C4-2B (cell line): ENCODE measurements around the gene LRFN2.

ENCODE experiments used
- H3K27ac ChIP-seq: fragments of 450-650 bp; 2 replicates; pipeline ENCODE4 v1.5.1; 2017
- ZFX ChIP-seq: fragments of 450-650 bp; IDR thresholded peaks from 2 replicates; pipeline ENCODE4 v1.6.1; 2017
- TF ChIP-seq, protein P1 (sequence below): fragments of 450-650 bp; conservative IDR thresholded peaks from 2 replicates; pipeline ENCODE4 v1.5.1; 2017; ENCODE audit warnings: mild to moderate bottlenecking

The LRFN2 gene

DNA sequence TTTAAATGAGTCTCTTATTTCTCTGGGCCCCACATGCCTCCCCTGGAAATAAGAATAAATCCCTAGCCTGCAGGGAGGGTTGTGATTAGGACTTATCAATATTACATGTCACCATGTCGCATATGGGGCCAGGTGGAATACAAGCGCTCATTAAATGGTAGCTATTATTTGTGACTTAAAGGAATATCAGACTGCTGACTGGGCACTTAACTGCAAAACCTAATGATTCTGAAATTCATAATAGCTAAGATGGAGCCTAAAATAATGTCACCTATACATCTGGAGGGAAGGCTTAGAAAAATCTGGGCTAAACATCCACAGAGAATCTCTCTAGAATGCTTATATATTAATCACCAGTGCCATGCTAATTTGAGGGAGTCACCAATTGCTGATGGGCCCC lies 106.5 kb downstream of the LRFN2 start:
- TF ChIP-seq ZFX = no peak
- TF ChIP-seq, protein P1, sequence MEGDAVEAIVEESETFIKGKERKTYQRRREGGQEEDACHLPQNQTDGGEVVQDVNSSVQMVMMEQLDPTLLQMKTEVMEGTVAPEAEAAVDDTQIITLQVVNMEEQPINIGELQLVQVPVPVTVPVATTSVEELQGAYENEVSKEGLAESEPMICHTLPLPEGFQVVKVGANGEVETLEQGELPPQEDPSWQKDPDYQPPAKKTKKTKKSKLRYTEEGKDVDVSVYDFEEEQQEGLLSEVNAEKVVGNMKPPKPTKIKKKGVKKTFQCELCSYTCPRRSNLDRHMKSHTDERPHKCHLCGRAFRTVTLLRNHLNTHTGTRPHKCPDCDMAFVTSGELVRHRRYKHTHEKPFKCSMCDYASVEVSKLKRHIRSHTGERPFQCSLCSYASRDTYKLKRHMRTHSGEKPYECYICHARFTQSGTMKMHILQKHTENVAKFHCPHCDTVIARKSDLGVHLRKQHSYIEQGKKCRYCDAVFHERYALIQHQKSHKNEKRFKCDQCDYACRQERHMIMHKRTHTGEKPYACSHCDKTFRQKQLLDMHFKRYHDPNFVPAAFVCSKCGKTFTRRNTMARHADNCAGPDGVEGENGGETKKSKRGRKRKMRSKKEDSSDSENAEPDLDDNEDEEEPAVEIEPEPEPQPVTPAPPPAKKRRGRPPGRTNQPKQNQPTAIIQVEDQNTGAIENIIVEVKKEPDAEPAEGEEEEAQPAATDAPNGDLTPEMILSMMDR = no peak
- H3K27ac ChIP-seq = no peak overlapping the region

DNA sequence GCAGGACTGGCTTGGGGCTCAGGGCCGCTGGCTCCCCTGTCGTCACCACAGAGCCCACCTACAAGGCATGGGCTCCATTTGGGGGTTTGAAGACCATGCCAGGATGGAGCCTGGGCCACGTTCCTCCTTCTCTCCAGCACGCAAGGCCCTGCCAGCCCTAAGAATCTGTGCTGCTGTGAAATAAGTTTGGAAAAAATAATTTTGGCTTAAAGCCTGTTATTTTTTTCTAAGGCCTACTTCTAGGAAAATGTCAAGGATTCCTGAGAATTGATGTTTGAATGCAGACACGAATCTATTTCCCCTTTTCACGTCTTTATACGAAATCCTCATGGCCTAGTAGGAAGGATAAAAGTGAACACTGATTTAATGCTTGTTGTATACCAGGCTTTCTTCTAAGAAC lies 107.5 kb downstream of the LRFN2 start:
- no peak for TF ChIP-seq ZFX
- TF ChIP-seq, protein P1 = no peak
- no peak overlapping the region for H3K27ac ChIP-seq

DNA sequence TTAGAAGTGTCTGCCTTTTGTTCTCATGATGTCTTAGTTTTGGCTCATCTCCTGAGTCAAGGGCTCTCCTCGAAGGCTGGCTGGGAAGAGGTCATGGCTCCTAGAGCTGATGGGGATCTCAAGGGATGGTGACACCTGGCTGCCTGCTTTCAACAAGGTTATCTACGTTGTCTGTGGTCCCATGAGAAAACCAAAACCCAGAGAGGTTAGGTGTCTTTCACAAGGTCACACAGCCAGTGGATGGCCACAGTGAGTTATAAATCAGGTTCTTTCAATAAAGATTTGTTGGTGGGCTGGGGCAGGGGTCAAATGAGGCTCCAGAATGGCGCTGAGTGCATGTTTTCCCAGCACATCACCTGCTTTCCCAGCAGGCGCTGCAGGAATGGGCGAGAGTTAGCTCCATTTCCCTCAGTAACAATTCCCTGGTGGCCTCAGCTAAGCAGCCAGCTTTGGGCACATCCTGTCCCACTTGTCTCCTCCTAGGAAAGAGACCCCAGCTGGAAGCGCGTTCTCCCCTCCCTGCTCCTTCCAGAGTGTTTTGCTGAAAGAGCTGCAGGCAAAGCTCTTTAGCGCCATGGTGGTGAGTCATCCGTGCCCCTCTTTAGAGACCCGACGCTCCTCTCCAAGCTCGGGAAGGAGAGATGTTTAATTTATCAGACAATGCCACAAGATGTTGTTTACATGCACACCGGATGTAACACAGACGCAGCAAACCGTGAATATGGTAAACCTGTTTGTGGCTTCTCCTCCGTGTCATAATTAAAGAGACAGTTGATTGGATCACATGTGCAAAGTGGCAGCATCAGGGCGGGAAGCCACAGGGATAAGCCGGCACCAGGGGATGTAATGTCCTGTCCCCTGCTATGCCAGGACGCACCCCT lies 109.7 kb downstream of the LRFN2 start:
- H3K27ac ChIP-seq = no peak overlapping the region
- TF ChIP-seq ZFX = no peak
- TF ChIP-seq, protein P1 = no peak

DNA sequence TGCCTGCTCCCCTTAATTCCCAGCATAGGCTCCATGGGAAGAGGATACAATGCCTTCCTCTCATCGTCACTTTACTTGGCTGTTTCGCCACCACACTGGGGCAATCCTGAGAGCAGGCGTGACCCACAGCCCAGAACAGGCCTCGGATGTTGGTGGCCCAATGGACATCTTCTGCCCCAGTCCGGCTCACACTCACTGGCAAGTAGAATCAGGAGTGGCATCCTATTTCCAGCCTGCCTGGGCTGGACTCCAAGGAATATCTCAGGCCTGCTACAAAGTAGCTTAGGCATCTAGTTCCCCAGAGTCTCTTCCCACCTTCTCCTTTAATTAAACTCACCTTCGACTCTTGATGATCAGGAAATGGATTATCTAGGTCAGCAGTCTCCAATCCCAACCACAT lies 110.5 kb downstream of the LRFN2 start:
- no peak overlapping the region for H3K27ac ChIP-seq
- TF ChIP-seq ZFX = no peak
- TF ChIP-seq, protein P1 = no peak

DNA sequence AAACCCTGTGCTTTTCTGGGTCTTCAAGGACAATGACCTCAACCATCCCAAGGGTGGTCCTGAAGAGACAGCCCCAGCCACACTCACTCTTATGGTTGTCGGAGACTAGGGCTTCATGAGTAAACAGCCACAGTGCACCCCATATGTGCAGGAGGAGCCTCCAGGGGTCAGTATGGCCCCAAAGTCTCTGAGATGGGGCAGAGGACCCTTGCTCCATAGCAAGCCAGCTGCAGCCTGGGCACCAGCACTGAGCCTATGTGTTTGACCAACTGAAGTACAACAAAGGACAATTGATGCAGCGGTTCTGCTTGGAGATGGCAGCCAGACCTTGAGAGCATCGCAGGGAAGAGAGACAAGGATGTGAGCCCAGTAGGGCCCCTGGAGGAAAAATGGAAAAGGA lies 112.2 kb downstream of the LRFN2 start:
- TF ChIP-seq ZFX = no peak
- TF ChIP-seq, protein P1 = no peak
- no peak overlapping the region for H3K27ac ChIP-seq

DNA sequence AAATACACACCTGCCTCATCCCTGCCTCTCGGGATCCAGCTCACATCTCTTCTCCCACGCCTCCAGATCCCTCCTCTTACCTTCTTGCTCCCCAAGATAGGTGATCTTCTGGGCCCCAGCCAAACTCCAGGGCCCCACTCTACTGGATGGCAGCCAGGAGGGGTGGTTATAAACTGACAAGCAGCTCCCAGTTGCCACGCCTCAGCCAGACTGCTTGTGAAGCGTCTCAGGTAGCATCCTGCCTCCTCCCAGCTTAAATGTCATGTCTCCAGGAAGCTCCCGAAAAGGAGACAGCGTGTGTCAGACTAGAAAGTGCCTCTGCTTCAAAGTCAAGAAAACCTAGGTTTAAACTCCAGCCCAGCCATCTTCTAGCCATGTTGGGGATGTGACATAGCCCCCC lies 114.1 kb downstream of the LRFN2 start:
- no peak overlapping the region for H3K27ac ChIP-seq
- TF ChIP-seq ZFX = no peak
- TF ChIP-seq, protein P1 = no peak

DNA sequence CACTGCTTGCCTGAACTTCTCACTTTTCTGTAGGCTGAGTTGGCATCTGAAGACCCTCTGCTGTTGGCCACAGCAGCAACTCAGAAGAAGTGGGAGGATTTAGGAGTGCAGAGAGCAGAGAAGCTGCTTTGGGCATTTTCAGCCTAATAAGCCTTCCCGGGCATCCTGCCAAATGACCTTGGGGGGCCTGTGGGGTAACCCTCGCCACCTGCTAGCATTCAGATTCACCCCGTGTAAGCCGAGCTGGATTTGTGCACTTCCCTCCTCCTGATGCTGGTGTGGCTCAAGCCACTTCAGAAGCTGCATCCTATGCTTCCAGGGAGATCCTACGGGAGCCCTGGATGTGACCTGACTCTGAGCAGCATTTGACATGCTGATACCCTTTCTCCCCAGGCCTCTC lies 114.8 kb downstream of the LRFN2 start:
- no peak overlapping the region for H3K27ac ChIP-seq
- TF ChIP-seq, protein P1 = no peak
- no peak for TF ChIP-seq ZFX
